LHCN-M2 (cell line): Measurements from ENCODE around the gene TMEM235. TPM values are rescaled to one million over a fixed set of nuclear protein-coding genes. Genes with fewer than 3 reads are reported as not detected.
"Not testable (repeated sequence)": the region's sequence is repeated elsewhere in the genome, so short reads cannot be mapped to it uniquely, and the experiment has no call there.

Source experiments
- DNase-seq: peaks from one replicate; pipeline ENCODE4 v3.0.0-alpha.2; 2012; ENCODE audit warnings: low read depth
- total RNA-seq: library from RNA; depleted of rRNA; stranded (reverse); fragments of >200 nt; gene quantifications from 2 replicates; pipeline ENCODE4 v1.2.3, GENCODE V29; 2014

The TMEM235 gene
- total RNA-seq, 1 experiment from 2014 or later = not detected

DNA sequence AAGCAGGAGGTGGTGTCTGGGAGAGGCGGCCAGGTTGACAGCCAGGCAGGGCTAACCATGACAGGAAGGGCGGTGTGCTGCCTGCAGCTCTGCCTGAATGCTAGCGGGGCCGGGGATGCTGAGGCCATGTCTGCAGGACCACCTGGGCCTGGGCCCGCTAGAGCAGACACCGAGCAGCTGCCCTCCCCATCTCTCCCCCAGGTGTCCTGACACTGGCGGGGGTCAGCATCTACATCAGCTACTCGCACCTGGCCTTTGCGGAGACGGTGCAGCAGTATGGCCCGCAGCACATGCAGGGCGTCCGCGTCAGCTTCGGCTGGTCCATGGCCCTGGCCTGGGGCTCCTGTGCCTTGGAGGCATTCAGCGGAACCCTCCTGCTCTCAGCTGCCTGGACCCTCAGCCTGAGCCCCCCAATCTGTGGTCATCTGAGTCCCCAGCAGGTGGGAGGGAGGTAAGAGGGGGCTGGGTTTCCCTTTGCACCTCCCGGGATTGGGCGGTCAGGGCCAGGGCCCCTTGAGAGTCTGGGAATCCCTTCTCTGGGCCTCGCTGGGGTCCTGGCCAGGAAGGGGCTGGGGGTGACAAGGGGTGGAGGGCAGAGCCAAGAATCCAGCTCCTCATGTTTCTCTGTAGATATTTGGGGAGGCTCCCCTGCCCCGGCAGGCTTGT, 7.5 kb downstream of the TMEM235 start:
- no peak for DNase-seq

DNA sequence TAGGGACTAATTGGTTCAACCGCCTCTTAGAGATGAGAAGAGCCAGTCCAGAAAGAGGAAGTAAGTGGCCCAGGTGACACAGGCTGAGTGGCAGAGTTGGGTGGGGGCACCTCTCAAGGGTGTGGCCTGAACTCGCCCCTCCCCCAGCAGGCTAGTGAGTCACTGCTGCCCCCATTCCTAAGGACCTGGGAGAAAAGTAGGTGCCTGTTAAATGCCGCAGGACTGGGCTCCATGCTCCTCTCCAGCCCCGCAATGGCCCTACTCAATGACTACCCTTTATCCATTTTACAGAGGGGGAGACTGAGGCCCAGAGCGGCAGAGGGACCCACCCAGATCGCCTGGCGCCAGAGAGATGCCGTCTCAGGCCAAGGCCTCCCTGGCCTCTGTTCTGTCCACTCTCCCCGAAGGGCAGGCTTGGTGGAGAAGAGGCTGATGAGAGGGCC, 8.1 kb downstream of the TMEM235 start:
- DNase-seq = no peak

DNA sequence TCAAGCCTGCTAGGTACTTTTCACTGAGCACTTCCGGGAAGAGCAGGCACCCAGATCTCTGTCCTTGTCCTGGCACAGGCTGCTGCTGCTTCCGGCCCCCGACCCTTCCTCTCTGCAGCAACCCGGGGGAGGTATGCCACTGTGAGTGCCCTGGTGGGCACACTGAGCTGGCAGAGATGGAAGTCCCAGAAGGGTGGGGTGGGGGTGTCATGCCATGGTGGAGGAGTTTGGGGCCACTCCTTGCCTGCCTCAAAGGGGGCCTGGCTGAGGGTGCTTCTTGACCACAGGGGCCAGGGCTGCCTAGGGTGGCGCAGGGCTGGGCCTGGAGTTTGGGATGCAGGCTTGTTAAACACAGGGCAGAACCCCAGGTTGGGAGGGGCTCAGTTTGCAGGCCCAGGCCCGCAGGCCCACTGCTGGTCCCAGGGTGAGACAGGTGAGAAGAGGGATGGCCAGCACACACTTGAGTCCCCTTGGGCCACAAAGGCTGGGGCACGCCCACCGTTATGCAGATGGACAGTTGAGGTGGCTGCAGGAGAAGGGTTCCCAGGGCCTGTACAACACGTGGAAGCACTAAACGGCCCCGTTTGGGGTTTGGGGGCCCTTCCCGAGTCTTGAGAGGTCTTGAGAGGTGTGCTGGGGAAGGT, 8.7 kb downstream of the TMEM235 start:
- no peak for DNase-seq

DNA sequence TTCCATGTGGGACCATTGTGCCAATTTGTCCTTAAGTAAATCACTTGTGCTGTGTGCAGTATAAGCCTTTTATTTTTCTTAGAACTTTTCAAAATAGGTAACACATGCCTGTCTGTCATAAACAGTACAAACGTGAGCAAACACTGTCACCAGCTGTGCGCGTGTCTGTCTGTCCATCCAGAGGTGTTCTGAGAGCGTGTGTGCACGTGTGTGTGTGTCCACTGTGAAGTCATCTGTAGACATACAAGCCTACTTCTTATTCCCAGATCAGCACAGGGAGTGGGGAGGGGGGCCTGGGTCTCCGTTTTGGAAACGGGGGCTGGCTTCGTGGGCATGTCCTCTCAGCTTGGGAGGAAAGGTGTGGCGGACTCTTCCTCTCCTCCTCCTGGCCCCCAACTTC, 9.4 kb downstream of the TMEM235 start:
- no peak for DNase-seq

DNA sequence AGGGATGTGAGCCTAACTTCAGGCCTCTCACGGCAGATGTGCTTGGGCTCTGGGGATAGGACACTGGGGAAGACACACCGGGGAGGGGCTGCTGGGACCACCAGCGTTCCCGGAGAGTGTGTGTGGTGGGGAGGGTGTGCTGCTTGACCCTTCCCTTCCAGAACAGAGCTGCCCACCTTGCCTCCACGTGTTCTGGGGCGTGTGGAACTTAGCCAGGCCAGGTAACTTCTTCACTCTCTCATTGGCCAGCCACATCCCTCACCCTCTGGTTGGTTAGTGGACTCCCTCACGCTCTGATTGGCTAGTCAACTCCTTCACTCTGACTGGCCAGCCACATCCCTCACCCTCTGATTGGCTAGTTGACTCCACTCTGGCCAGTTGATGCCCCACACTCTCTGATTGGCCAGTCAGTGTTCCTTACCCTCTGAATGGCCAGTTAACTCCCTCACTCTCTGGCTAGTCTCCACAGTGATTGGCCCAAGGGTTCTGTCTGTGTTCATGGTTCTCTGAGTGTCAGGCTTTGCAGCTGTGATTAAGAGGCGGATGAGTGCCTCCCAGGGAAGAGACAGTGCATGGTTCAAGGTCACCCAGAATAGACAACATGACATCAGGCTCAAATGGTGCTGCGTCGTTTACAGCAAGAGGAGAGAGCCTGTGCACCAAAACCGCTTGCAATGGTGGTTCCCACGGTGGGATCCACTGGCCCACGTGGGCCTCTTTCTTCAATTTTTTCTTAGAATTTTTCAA, 10.0 kb downstream of the TMEM235 start:
- DNase-seq = peak; percentile 74

DNA sequence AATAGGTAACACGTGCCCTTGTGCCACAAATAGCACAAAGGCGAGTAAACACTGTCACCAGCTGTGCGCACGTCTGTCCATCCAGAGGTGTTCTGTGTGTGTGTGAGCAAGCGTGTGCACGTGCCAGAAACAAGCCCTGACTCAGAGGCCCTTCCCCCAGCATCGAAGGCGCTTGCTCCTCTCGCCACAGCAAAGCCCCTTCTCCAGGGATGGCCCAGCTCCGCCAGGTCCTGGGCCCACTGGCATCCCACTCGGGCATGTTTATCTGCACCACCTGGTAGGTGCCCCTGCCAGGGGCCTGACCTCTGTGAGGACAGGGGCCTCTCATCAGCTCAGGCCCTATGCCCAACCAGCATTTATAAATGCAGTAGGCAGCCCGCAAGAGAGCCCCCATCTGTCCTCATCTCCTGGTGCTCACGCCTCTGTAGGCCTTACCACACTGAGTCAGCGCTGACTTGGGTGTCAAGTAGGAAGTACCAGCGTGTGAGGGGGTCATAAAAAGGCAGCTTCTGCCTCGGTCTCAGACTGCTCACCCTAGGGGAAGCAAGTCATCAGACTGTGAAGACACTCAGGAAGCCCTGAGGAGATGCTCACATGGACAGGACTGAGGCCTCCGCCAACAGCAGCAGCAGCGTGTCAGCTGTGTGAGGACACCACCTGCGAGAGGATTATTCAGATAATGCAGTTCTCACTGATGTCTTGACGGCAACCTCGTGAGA, 10.8 kb downstream of the TMEM235 start:
- peak; percentile 19 for DNase-seq

DNA sequence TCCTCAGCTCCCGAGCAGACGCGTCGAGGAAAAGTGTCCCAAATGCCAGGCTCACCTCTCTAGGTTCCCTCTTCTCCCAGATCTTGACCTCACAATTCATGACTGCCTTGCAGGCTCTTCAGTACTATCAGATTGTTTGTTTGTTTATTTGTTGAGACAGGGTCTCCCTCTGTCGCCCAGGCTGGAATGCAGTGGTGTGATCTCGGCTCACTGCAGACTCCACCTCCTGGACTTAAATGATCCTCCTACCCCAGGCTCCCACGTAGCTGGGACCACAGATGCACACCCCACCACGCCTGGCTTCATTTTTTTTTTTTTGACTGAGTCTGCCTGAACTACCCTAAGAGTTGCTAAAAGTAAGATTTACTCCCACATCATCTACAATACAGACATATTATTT, 15.9 kb downstream of the TMEM235 start:
- DNase-seq = no peak

DNA sequence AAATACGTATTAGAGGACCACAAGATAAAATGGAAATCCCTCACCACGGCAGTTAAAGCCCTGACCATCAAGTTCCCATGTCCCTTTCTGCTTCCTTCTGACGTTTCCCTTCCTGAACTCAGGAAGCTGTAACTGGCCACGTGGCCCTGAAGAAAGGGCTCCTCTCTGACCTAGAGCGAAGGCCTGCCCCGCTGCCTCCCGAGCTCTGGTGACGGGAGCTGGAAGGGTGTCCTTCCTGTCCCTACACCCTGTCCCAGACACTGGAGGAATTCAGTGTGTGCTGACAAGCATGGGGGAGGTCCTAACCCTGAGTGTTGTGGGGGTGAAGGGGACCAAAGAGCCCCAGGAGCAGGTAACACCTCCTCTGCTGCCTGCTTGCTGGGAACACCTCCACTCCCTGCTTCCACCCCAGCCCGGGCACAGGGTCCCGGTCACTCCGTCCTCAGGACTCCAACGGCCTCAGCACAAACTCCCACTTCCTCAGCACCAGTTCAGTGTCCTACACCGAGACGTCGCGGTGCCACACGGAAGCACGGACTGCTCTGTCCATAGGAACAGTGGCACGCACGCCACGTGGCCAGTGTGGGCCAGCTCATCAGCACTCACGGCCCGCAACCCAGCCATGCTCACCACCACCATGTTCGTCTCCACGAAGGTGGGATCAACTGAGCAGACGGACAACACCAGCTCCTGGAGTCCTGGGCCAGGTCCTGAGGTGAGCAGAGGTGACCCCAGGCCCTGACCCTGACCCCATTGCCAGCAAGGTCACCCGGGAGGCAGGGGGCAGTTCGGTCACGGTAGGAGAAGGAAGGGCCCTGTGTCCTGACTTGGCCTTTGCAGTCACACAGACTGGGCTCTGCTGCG, 16.9 kb downstream of the TMEM235 start:
- DNase-seq = no peak

DNA sequence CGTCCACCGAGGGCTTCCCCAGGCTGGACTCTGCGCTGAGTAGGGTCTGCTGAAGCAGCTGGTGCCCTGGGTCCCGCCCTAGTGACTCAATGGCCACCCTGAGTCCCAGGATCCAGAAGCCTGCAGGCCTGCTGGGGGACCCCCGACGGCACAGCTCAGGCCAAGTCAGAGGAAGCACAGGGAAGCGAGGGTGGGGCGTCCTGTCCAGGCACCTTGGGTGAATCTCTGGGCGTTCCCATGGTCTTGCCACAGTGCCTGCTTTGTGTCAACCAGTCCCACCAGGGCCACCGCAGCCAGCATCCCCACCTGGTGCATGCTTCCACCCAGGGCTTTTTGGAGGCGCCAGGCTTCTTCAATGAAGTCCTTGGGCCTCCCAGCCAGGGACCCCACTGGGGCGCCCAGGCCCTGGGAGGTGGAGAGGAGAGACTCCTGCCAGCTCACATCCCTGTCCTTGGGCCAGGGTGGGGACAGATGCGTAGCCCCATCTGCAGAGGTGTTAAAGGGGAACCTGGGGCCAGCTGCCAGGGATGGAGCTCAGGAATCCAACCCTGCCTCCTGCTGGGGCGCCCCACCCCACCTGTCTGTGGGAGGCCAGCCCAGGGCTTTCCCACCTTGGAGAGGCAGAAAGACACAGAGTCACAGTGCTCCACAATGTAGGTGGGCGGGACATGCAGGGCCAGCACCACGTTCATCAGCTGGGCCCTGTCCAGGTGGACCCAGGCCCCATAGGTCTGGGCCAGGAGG, 17.8 kb downstream of the TMEM235 start:
- DNase-seq = no peak

DNA sequence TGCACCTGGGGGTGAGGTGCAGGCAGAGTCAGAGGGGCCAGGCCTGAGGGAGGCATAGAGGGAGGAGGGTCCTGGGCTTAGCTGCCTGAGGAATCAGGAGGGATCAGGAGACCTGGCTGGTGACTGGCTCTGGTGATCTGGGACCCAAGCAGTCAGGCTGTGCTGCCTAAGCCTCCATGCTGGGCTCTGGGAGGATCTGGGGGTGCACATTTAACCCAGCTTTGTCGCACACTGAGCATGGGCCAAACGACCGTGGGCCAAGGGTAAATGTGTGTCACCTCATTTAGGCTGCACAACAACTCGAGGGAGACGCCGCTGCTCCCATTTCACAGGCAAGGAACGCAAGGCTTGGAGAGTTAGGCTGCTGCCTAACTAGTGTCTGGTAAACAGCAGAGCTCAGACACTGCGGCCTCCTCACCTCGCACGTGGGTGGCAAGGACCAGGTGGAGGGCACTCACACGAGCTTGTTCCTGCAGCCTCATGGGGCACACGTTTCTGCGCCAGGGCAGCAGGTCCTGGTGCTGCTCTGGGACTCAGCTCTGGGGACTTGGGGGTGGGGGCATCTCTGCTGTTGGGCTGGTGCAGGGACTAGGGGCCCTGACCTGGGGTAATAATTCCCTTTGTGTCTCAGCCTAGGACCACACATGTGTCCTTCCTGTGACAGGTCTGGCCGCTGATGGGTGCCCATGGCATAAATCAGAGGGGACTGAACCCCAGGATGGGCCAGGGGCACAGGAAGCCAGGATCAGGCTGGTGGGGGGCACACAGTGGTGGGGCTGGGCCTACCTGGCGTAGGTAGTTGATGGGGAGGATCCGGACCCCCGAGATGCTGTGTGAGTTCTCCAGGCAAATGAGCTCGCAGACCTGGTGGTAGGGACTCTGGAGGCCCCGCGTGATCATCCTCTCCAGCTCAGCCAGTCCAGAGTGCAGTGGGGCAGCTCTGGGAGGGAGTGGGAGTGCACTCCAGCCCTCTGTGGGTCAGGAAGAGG, 18.7 kb downstream of the TMEM235 start:
- DNase-seq = no peak

DNA sequence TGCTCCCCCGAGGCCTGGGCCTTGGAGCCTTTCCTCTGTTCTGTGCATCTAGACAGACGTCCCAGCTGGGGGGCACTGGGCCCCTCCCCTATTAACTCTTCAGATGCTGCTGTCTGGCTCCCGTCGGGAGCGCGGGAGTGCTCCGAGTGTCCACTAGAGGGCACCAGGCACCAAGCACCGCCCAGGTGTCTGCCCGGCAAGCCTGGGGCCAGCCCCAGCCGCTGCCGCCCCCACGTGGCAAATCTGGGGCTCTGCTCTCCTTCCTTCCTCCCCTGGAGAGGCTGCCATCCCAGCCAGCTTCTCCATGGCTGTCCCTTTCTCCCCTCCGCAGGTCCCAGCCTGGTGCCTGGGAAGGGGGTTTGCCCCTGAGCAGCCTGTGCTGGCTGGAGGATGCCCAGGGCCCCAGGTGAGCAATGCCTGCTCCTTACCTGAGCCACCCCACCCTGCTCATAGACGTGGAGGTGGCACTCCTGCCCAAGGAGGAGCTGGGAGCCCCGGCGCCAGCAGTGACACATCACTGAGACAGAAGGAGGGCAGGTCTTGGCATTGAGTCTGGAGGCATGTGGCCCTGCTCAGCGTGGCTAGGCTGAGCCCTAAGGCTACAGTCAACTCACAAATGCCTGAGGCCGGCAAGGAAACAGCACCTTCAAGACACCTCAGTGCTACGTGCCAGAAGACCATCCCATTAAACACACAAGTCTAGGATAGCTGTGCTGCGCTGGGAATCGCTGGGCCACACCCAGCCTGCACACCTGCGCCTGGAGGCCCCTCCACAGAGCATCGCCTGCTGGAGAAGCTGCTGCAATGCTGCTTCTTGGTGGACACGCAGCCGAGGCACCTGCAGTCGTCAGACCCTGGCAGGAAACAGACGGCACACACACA, 19.7 kb downstream of the TMEM235 start:
- DNase-seq = peak; percentile 67

DNA sequence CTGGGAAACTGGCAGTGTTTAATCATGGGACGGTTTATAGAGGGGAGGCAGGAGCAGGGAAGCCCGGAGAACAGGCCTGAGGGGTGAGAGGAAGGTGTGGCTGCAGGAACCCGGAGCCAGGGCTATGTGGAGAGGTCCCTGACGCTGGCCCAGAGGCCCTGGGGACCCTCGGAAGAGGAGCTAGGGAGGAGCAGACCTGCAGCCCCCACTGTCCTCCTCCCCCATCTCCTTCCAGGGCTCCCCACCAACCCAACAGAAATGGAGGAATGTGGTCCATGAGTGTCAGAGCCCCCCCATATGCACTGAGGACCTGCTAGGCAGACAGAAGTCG, 20.3 kb downstream of the TMEM235 start:
- no peak for DNase-seq

DNA sequence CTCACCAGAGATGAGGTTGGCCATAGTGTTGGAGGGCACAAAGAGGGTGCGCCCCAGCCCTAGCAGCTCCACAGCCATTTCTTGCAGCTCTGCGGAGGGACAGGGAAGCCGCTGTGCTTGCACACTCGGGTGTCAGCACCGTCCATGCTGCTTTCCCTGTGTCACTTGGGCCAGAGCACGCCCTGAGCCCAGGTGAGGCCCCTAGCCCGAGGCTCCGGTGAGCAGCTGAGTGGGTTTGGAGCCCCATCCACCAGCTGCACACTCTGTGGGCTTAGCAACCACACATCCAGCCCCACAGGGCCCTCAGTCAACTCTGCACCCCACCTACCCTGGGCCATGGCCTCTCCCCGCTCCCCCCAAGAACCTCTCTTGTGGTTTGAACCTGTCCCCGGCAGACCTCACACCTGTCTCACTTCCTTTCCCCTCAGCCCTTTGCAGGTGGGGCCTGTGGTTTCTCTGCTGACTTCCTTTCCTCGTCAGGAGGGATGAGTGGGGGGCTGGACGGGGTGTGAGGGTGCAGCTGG, 20.7 kb downstream of the TMEM235 start:
- DNase-seq = no peak

DNA sequence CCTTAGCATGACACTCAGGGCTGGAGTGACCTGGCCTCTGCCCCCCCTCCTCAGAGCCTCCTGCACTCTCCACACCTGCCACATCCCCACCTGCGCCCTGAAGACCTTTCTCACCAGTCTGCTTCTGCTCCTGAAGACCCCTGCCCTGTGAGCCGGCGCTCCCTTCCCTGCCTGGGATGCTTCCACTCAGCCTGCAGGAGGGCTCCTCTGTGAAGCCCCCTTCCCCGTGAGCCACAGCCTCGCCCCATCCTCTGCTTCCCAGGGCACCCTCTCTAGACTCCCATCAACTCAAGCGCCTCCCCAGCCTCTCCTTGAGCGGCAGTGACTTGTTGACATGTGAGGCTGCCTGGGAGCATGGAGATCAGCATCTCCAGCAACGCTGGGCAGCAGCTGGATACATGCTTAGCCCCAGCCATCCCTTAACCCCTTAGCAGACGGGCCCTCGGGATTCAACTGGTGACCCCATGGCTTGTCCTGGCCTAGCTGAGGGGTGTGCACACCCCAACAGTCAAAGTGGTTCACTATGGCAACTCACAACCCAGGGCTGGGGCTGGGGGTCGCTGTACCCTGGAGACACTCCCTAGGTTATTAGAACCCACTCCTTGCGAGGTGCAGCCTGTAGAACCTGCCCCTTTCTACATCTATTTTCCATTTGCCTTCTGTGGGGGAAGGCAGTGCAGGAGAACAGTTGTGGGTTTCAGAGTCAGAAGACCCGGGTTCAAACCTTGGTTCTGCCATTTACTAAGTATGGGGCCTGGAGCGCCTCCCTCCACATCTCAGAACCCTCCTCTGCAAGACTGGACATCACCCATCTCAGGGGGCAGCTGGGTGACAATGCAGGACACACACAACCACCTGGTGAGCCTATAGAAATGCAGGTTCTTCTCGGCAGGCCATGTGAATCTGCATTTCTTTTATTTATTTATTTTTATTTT, 21.5 kb downstream of the TMEM235 start:
- DNase-seq = no peak

DNA sequence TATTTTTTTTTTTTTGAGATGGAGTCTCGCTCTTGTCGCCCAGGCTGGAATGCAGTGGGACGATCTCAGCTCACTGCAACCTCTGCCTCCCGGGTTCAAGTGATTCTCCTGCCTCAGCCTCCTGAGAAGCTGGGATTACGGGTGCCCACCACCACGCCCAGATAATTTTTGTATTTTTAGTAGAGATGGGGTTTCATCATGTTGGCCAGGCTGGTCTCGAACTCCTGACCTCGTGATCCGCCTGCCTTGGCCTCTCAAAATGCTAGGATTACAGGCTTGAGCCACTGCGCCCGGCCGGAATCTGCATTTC, 22.2 kb downstream of the TMEM235 start:
- not testable (repeated sequence) for DNase-seq

DNA sequence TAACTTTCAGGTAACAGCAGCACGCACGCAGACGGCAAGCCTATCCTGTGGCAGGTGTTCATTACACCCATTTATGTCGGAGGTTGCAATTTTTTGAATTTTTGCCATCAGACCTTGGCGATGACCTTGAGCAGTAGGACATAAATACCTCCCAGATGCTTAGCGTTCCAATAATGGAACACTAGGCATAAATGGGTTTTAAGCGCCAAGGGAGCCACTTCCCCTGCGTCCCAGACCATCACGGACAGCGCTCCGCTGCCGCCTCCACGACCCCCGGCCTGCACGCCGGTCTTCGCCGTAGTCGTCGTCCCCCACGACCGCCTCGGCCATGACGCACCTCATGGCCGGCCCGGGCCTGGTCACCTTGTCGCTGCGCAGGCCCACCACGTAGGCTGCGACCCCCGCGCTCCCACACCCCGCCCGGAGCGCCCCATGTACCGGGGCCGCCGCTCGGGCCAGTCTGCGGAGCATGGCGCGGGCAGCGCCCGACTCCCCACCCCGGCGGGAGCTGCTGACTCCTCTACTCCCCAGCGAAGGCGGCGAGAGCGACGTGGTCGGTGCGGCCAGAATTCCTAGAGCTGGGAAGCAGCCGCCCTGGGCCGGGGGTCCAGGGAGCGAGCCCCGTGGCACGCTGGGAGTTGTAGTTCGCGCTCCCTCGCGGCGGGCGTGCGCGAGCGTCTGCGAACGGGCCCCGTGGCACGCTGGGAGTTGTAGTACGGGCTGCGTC, 22.7 kb downstream of the TMEM235 start:
- peak; percentile 71 for DNase-seq
